Choroid plexus epithelial cell (primary cell): ENCODE results near the gene ZNF689.

Experiments
- DNase-seq: peaks from one replicate; pipeline ENCODE4 v3.0.0-alpha.2; 2010; ENCODE audit warnings: low read depth
- H3K4me3 ChIP-seq: 2 replicates; pipeline ENCODE4 v1.5.1; 2011; ENCODE audit warnings: low read depth, mild to moderate bottlenecking, control low read depth, low read length, moderate library complexity
- TF ChIP-seq, protein P1 (sequence below): conservative IDR thresholded peaks from 2 replicates; pipeline ENCODE4 v1.5.1; 2011; ENCODE audit warnings: low read depth, mild to moderate bottlenecking, control low read depth, inconsistent platforms, low read length, moderate library complexity

Gene ZNF689

GRCh38 chr16:30622455-30623032, 12.4 kb upstream of the ZNF689 start:
- TF ChIP-seq, protein P1, sequence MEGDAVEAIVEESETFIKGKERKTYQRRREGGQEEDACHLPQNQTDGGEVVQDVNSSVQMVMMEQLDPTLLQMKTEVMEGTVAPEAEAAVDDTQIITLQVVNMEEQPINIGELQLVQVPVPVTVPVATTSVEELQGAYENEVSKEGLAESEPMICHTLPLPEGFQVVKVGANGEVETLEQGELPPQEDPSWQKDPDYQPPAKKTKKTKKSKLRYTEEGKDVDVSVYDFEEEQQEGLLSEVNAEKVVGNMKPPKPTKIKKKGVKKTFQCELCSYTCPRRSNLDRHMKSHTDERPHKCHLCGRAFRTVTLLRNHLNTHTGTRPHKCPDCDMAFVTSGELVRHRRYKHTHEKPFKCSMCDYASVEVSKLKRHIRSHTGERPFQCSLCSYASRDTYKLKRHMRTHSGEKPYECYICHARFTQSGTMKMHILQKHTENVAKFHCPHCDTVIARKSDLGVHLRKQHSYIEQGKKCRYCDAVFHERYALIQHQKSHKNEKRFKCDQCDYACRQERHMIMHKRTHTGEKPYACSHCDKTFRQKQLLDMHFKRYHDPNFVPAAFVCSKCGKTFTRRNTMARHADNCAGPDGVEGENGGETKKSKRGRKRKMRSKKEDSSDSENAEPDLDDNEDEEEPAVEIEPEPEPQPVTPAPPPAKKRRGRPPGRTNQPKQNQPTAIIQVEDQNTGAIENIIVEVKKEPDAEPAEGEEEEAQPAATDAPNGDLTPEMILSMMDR, result no peak
- DNase-seq, result no peak
- no peak overlapping the region for H3K4me3 ChIP-seq

DNA sequence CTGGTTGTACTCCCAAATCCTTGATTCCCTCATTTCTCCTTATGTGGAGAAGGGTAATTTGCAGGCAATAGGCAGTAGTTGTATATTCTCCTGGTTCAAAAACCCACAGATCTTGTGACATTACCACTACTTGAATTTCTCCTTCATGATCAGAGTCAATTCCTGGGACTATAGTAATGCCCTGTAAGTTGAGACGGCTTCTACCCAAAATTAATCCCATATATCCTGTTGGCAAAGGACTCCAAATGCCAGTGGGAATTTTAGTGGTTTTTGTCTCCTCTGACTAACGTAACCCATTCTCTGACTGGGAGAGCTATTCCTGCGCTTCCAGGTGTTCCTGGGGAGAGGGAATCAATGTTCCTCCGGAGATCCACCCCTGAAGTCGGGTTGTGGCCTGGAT, 11.6 kb upstream of the ZNF689 start:
- H3K4me3 ChIP-seq, result no peak overlapping the region
- TF ChIP-seq, protein P1, result no peak
- DNase-seq, result no peak

DNA sequence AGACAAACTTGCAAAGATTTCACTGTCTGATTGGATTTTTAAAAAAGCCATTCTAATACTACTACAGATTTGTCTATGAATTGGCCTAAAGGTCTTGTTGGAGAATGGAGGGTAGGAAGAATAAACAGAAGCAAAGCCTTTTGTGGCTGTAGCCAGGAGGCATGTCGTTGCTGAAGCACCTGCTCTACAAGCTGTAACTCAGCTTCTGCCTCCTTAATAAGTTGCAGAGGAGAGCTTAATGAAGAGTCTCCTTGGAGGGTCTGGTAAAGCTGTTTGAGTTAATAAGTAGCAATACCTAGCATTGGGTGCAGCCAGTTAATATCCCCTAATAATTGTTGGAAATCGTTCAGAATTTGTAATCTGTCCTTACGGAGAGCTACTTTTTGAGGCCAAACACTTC, 10.0 kb upstream of the ZNF689 start:
- no peak for DNase-seq
- TF ChIP-seq, protein P1, result no peak

DNA sequence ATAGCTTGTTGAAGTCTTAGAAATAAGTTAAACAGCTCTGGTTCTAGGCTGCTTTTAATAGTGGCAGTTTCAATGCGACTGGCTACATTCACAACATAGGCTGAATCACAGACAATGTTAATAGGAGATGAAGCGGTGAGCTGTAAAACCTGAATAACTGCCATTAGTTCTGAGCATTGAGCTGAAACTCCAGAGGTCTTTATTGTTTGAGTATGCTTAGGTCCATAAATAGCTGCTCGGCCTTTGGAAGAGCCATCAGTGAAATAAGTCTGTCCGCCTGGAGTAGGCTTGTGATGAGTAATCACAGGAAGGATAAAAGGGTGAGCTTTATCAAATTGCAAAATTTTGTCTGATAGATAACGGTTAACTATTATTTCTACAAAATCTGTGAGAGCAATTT, 9.4 kb upstream of the ZNF689 start:
- TF ChIP-seq, protein P1, result no peak
- no peak overlapping the region for H3K4me3 ChIP-seq
- DNase-seq, result no peak

More for the DNA sequence above, 10.0 kb upstream of the ZNF689 start:
- H3K4me3 ChIP-seq, result no peak overlapping the region

- H3K4me3 ChIP-seq, result no peak overlapping the region
- no peak for DNase-seq
- TF ChIP-seq, protein P1, result no peak
Measured at GRCh38 chr16:30619202-30619601, 9.0 kb upstream of the ZNF689 start.

GRCh38 chr16:30615358-30616091, 5.3 kb upstream of the ZNF689 start:
- H3K4me3 ChIP-seq, result no peak overlapping the region
- TF ChIP-seq, protein P1, result peak; percentile 76
- peak; percentile 50 for DNase-seq
